A172 (cell line): ENCODE results near the gene DYNLT4. TPM values are rescaled to one million over a fixed set of nuclear protein-coding genes. Genes with fewer than 3 reads are reported as not detected.
A peak's percentile ranks its signal among the peaks of the same experiment; 100 is the strongest.
"Not testable (repeated sequence)": the region's sequence is repeated elsewhere in the genome, so short reads cannot be mapped to it uniquely, and the experiment has no call there.

Experiments used
- DNase-seq: peaks from one replicate; pipeline ENCODE4 v3.0.0-alpha.2; 2015; ENCODE audit warnings: low spot score
- total RNA-seq: library from RNA; depleted of rRNA; stranded (reverse); fragments of >200 nt; shearing (Covaris generic); gene quantifications from 2 replicates; pipeline ENCODE4 v1.2.3, GENCODE V29; 2014; rRNA removed

The DYNLT4 gene, protein sequence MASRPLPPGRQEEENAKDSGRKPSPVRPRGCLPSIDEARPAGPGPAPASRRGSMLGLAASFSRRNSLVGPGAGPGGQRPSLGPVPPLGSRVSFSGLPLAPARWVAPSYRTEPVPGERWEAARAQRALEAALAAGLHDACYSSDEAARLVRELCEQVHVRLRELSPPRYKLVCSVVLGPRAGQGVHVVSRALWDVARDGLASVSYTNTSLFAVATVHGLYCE
- 6.3 TPM in 1 of 2 replicates, not detected in the other for total RNA-seq

DNA sequence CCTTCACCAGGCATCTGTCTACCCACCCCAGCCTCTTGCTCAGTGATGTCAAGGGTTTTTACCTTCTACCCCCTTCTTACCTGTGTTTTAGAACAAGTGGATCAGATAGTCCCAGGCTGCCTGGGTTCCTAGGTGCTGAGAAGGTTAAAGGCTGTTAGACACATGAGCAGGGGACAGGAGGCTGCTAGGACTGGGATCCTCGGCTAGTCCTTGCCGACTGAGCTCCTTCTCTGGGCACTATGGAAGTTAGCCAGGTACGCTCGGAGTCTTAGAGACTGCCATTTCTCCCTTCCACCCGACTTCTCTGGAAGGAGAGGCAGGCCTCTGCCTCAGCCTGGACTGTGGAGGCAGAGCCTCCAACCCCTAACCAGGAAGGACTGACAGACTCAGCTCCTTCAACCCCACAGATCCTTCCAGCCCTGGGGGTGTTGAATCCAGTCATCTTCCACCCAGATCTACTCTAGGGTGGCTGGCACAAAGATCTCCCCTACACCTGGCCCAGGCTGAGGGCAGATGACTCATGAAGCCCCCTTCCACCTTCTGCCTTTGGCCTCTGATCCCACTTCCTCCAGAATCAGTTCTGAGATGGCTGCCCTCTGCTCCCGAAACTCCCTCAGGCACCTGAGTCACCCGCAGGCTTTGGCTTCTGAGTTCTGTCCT lies at the start of gene DYNLT4:
TSS of gene DYNLT4 (minus strand) at position 648 of the 660 bp plus-strand sequence. CDS start 683 bp downstream, outside the sequence.
- DNase-seq, result no peak

DNA sequence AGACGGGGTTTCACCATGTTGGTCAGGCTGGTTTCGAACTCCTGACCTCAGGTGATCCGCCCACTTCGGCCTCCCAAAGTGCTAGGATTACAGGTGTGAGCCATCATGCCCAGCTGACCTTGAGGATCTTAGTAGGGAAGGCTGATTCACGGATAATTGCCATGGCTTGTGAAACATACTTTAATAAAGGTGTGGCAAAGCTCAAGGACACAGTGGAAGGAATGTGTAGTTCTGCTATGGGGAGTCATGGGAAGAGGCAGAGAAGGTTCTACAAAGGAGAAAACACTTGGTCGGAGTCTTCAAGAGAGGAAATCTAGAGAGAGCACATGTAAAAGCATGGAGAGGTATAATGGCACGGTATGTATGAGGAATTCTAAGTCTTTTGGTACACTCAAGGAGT lies 48.6 kb upstream of the DYNLT4 start:
- DNase-seq, result no peak

DNA sequence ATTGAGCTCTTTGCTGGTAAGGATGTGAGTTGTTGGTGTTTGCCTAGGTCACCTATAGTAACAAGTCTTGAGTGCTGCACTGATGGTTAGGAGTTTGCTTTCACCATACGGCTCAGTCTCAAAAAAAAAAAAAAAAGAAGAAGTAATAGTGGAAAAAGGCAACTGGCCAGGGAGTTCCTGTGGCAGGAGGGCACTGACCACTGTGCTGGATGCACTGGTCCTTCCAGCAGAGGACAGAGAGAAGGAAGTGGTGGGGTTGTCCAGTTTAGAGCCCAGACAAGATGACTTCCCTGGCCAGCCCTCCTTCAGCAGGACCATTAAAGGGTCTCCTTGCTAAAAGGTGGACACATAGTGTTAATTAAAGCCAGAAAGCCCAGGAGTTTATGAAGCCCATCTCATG lies 47.8 kb upstream of the DYNLT4 start:
- no peak for DNase-seq

DNA sequence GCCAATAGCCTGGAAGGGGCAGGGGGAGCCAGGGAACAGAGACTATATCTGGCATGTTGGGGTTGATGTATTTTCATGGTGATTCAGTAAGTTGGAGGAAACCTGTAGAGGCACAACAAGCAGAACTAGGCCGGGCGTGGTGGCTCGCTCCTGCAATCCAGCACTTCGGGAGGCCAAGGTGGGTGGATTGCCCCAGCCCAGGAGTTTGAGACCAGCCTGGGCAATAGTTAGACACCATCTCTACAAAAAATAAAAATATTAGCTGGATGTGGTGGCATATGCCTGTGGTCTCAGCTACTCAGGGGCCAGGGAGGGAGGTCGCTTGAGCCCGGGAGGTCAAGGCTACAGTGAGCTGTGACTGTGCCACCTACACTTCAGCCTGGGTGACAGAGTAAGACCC lies 46.0 kb upstream of the DYNLT4 start:
- DNase-seq, result no peak

DNA sequence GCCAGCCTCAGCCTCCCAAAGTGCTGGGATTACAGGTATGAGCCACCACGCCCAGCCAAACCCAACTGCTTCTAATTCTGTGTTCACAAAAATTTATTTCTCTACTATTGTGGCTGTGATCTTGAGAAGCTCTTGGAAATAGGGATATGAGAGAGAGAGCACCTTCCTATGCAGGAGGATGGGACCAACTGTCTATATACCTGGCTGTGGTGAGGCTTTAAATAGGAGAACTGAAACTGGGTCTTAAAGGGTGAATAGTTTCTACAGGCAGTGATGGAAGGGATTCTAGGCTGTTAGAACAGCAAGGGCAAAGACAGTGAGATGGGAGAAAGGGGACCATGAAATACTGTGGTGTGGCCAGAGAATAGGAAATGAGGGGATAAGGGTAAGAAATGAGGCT lies 44.2 kb upstream of the DYNLT4 start:
- no peak for DNase-seq

DNA sequence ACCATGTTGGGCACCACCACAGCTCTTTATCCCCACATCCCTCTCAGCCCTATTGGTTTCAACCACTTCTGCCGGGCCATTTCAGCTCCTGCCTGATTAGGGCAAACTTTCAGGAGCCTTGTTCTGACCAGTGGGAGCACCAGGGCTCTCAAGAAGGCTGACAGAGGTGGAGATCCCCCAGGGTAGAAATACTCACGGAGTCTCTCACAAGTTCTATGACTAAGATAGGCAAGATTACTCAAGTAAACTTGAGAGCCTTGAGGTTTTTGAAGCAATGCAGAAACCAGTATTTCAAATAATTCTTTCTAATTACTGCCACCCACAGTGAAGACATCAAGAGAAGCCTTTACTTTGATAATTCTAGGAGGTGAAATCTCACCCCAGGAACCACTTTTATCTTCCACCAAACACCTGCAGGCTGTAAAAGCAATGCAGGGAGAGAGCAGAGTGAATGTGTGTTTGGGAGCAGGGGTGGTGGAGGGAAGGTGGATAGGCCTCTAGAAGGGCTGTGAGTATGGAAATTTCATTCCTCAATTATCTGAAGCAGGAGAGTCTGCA lies 42.5 kb upstream of the DYNLT4 start:
- no peak for DNase-seq

DNA sequence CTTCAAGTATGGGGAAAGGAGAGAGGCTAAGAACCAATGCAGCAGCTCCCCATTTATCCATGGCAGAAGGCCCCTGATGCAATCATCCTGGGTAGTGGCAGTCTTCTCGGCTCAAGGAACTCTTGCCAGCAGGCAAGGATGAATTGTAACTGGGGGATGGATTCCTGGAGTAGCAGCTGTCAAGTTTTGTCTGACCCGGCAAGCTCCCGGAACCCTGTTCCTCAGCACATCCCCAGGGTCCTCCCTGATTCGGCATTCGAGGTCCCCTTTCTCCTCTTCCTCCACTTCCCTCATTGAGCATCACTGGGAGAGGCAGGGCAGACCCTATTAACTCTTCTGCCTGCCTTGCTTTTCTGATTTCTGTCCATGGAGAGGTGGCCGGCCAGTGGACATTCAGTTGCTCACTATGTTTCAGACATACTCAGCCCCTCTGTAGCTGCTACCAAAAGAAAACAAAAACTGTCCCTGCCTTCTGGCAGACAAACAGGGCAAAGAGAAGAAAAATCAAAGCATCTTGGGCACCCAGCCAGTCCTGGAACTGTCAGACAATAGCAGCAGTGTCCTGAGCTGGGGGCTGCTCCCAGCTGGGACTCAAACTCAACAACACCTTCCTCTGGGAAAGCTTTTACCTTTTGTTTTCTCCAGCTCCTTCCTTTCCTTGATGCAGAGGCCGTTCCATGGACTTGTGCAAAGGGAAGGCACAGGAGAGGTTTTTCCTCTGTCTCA lies 41.5 kb upstream of the DYNLT4 start:
- DNase-seq, result no peak

DNA sequence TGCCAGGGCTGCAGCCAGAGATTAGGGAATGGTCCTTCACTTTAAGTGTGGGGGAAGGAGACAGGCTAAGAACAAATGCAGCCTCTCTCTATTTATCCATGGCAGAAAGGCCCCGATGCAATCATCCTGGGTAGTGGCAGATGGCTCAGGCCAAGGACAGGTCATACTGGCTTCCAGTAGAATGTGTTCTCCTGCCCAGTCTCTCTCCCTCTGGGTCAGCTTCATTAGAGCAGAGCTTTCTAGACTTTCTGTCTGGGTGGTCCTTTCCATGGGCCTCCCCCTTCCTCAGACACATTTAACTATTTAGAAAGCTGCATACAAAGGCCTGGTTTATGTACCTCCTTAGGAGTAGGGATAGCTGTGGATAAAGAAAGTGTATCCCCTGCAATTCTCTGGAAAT lies 40.7 kb upstream of the DYNLT4 start:
- DNase-seq, result no peak

DNA sequence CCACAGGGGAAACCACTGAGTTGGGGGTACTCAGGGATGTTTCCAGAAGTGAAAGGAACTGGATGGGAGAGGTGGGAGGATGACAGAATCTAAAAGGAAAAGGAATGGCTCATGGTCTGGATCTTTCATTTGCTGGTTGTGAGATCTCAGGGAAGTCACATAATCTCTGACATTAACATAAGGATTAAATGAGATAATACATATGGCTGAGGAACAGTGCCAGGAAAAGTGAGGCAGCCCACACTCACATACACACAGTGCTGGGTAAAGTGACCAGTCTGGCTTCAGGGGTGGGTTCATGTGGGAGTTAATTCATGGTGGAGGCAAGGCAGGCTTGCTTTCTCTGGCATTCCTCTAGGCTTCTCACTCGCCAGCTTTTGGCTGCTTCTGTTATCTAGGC lies 39.8 kb upstream of the DYNLT4 start:
- DNase-seq, result no peak

DNA sequence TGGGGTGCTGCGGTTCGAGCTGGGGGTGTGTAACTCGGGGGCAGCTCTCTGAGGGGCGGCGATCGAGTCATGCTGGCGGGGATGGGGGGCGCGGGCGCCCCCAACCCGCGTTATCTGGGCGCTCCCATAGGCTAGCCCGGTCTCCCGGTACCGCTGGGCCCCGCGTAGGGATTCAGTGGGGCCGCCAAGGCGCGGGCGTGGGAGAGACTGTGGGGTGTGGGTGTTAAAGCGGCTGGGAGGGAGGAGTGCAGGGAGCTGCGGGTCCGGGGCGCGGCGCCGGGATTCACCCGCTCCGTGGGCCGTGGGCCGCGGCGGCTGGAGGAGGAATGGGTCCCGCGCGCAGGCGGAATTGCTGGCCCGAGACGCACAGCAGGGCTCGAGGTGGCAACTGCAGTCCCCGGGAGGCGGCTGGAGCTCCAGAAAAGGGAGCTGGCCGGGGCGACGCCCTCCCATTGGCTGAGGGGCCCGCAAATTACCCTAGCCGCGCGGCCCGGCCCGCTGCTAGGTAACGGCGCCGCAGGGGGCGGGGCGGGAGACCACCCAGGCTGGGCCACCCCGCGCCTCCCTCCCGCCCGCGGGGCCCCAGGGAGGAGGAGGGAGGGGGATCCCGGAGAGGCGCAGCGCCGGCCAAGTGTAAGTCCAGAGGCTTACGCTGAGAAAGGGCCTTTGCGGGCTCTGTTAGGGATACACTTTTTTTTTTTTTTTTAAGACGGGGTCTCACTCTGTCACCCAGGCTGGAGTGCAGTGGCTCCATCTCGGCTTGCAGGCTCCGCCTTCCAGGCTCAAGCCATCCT lies 35.9 kb upstream of the DYNLT4 start, which contains the start of gene PTCH2:
TSS of gene PTCH2 (minus strand) at position 392 of the 794 bp plus-strand sequence. CDS start at position 71, 321 bp downstream.
- no peak for DNase-seq

DNA sequence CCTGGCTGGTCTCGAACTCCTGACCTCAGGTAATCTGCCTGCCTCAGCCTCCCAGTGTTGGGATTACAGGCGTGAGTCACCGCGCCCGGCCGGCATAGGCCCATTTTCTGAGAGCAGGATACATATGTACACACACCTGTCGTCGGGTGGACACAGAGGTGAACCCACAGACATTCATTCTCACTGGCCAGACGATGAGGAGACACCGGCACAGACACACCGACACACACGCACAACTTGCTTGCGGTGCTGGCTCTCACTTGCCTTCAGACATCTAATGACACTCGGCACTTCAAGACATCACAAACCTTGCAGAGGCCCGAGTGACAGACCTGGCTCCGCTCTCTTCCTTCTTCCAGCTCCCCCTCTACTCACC lies 35.3 kb upstream of the DYNLT4 start:
- DNase-seq, result no peak

DNA sequence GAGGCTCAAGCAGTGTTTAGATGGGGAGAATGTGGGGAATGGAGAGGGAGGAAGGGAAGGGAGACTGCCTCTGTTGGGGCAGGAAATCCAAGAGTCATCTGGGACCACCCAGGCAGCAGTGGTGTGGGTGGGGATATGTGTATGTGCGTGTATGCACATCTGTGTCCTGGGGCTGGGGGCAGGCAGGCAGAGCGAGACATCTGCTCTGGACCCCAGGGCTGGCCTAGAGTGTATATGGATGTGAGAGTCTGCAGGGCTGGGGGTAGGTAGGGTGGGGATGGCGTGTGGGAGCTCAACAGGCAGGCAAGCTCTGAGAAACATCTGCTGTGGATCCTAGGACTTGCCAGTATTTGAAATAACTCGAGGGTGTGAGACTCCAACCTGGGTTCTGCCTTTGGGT lies 32.4 kb upstream of the DYNLT4 start:
- no peak for DNase-seq

DNA sequence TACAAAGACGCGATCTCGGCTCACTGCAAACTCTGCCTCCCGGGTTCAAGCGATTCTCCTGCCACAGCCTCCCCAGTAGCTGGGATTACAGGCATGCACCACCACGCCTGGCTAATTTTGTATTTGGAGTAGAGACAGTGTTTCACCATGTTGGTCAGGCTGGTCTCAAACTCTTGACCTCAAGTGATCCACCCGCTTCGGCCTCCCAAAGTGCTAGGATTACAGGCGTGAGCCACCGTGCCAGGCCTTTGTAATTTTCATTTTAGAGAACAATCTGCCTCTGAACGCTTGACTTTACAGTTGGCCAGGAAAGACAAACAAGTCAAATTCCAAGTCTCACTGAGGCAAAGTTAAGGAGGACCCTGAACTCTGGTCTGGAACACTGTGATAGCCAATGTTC lies 31.1 kb upstream of the DYNLT4 start:
- DNase-seq, result not testable (repeated sequence)

DNA sequence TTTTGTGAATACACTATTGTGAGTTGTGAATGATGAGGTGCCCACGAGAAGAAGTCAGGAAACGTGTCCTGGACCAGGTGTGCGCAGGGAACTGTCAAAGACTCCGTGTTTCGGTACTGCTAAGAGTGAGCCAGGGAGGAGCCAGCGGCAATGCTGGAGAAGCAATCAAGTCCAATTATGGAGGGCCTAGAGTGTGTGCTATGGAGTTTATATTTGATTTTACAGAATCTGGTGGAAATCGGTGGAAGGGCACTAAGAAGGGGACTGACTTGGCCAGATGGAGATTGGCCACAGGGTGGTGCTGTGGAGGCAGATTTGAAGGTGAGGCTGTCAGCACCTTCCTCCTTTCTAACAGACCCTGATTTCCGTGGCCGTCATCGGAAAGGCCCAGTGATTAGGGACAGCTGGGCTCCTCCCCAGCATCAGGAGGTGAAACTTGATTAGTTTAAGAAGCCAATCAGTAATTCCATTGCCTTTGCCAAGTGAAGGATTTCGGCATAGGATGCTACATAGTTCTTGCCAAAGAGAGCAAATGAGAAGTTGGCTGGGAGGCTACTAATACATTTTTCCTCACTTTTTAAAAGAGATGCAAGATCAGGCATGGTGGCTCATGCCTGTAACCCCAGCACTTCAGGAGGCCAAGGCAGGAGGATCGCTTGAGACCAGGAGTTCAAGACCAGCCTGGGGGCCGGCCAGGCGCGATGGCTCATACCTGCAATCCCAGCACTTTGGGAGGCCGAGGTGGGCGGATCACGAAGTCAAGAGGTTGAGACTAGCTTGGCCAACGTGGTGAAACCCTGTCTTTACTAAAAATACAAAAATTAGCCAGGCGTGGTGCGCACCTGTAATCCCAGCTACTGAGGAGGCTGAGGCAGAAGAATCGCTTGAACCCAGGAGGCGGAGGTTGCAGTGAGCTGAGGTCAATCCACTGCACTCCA lies 28.9 kb upstream of the DYNLT4 start:
- peak; percentile 76 for DNase-seq

DNA sequence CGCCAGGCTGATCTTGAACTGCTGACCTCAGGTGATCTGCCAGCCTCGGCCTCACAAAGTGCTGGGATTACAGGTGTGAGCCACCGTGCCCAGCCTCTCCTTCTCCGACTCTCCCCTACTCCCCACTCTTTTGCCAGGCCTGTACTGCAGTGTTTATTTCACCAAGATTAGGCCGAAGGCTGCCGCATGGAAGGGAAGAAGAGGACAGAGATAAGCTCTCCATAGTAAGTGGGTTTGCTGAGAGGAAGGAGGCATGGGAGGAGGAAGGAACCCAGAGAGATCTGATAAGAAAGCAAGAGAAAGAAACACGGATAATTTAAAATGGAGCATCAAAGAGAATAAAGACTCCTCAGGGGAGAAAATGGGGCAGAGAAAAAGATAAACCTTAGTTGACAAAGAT lies 27.2 kb upstream of the DYNLT4 start:
- no peak for DNase-seq

DNA sequence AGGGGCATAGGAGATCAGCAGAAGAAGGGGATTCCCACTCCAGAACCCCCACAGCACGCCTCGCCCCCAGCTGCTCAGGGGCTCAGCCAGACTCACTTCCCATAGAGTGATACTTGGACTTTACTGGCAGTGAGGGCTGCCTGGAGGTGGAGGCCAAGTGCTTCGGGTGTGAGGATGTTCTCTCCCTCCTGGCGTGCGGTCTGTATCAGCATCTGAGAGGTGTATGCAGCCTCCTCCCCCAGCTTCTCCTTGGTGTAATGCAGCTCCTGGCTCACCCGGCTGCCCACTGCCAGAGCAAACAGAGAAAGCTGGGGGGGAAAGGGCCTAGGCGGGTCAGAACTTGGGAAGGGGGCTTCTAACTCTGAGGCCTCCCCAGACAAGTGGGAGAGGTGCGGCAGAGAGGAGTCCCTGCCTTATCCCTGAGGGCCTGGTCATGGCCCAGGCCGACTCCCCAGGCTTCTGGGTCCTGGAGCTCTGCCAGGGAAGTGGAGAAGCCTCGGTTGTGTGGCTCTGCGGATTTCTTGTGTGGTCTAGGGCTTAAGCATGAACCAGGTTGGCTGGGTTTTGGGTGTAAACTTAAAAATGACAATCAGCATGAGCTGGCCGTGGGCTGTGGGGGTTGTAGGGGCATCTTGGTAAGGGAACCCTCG lies 25.0 kb upstream of the DYNLT4 start:
- DNase-seq, result no peak

DNA sequence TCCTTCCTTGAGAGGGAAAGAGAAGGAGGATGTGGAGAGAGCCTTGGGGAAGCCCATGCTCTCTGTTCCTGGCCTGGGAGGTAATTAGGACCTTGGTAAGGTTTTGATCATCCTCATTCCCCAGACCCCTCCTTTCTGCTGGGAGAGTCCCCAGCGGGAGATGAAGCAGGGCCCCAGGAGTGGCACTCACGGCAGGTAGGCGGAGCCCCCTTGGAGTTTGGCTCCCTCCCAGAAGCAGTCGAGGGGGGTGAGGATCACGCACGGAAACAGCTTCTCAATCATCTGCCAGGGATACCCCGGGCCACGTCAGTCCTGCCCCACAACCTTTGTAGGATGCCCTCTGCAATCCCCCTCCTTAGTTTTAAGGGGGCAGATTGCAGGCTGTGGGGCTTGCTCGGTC lies 24.4 kb upstream of the DYNLT4 start:
- no peak for DNase-seq

DNA sequence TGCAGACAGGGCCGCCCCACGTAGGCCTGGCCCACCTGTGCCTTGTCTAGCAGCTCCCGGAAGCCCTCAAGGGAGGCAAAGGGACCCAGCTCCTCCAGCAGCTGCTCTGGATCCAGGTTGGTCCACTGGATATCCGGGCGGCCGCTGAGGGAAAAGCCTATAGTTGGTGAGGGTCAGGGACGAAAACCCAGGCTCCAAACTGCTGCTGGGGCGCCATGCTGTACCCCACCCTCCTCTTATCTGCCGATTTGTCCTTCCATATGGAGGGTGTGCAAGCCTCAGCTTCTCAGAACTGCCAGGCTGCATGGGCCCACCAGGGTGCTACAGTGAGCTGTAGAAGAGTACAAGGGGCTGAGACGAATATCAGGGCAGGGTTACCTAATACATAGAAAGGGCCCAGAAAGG lies 23.8 kb upstream of the DYNLT4 start:
- no peak for DNase-seq

DNA sequence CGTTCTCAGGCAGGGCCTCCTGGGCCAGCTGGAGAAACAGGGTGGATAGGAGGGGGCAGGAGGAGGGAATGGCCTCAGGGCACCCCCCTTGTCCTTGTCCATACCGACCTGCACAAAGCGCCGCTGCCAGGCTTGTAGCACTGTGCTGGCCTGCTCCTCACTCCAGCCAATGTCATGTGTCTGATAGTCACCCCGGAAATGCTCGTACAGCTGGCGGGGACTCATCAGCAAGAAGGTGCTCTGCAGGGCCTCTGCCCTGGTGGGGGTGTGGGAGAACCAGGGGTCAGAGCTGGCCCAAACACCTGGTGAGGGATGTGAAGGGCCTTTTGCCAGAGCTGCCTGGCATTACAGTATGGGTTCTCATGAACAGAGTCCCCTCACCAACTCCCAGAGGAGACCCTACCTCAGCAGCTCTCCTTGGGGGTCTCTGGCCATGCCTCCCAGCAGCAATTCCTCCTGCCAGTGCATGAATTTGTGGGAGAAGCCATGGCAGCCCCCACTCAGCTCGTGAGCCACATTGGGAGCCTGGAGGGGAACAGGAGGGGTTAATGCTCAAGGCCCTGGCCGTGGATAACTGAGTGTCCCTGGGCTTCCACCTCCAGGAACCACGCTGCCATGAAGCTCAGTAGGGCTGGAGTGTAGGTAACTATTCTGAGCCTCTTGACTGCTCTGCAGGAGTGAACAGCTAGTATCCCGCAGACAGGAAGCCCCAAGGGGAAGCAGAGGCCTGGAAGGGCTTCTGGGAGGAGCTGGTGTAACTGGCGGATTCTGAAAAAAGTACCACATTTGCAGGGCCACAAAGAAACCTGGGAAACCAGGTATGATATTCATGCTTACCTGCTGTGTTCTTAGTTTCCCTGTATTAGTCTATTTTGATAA lies 22.6 kb upstream of the DYNLT4 start:
- DNase-seq, result no peak
